ENCODE measurements around the gene SLC39A11.

GRCh38 chr17:72795941-72796340 is 296.5 kb downstream of the SLC39A11 start:
- TF ChIP-seq CTCF (IDR thresholded peaks at IDR 0.05) = no peak
- no peak for TF ChIP-seq POLR2A (IDR thresholded peaks at IDR 0.05)

Data from esophagus squamous epithelium (tissue), 4 donors.